DND-41 (cell line): ENCODE data around the gene RNF152.
"Not testable (repeated sequence)": the region's sequence is repeated elsewhere in the genome, so short reads cannot be mapped to it uniquely, and the experiment has no call there.

Source experiments
- ATAC-seq: fragments of 200-7000 bp; cut with Tn5 transposase; 3 replicates; pipeline ENCODE4 v1.9.1; 2021; ENCODE audit warnings: low read depth; ENCODE audit not compliant: insufficient read depth
- DNase-seq: peaks from one replicate; pipeline ENCODE4 v3.0.0-alpha.2; 2020
- H2AFZ ChIP-seq: 2 replicates; pipeline ENCODE4 v1.6.0; 2012; ENCODE audit warnings: low read depth, low read length
- H3K27ac ChIP-seq: 2 replicates; pipeline ENCODE4 v1.5.1; 2012; ENCODE audit warnings: low read length, inconsistent platforms
- H3K27me3 ChIP-seq: fragments of 200-600 bp; sonication (generic); 2 replicates; pipeline ENCODE4 v1.6.0; 2012; ENCODE audit warnings: low read length, mild to moderate bottlenecking, inconsistent platforms; ENCODE audit not compliant: insufficient read depth, poor library complexity
- H3K36me3 ChIP-seq: 2 replicates; pipeline ENCODE4 v1.5.1; 2012; ENCODE audit warnings: low read length, inconsistent platforms; ENCODE audit not compliant: insufficient read depth
- H3K4me1 ChIP-seq: 2 replicates; pipeline ENCODE4 v1.5.1; 2012; ENCODE audit warnings: mild to moderate bottlenecking, low read length; ENCODE audit not compliant: insufficient read depth
- H3K4me2 ChIP-seq: 2 replicates; pipeline ENCODE4 v1.6.0; 2012; ENCODE audit warnings: mild to moderate bottlenecking, moderate library complexity, low read length, inconsistent platforms; ENCODE audit not compliant: insufficient read depth
- H3K4me3 ChIP-seq, 2 experiments: fragments of 200-600 bp in 1 of 2; shearing (Covaris generic) in 1 of 2; 2 replicates each; pipeline ENCODE4 v1.5.1; 2012 to 2016; ENCODE audit warnings: inconsistent platforms in 2 of 2, low read length in 2 of 2, mild to moderate bottlenecking in 2 of 2, low read depth in 1 of 2, moderate library complexity in 1 of 2
- H3K79me2 ChIP-seq: 2 replicates; pipeline ENCODE4 v1.6.0; 2012; ENCODE audit warnings: low read length, inconsistent platforms; ENCODE audit not compliant: insufficient read depth
- H3K9ac ChIP-seq: 2 replicates; pipeline ENCODE4 v1.6.0; 2012; ENCODE audit warnings: low read depth, mild to moderate bottlenecking, inconsistent platforms, low read length, moderate library complexity
- H3K9me3 ChIP-seq: 2 replicates; pipeline ENCODE4 v1.5.1; 2012; ENCODE audit warnings: low read length, moderate library complexity, mild to moderate bottlenecking, inconsistent platforms; ENCODE audit not compliant: insufficient read depth, severe bottlenecking
- H4K20me1 ChIP-seq: 2 replicates; pipeline ENCODE4 v1.6.0; 2012; ENCODE audit warnings: low read length; ENCODE audit not compliant: insufficient read depth
- EZH2 ChIP-seq: IDR thresholded peaks from 3 replicates; pipeline ENCODE4 v1.6.1; 2012; ENCODE audit warnings: borderline replicate concordance, low read depth, mild to moderate bottlenecking, moderate library complexity, low read length, inconsistent platforms; ENCODE audit not compliant: severe bottlenecking
- TF ChIP-seq, protein P1 (sequence below): IDR thresholded peaks from 2 replicates; pipeline ENCODE4 v1.5.1; 2012; ENCODE audit warnings: borderline replicate concordance, low read length, moderate library complexity, mild to moderate bottlenecking; ENCODE audit not compliant: poor library complexity, severe bottlenecking; ENCODE audit errors: extremely low read depth

RNF152 gene

DNA sequence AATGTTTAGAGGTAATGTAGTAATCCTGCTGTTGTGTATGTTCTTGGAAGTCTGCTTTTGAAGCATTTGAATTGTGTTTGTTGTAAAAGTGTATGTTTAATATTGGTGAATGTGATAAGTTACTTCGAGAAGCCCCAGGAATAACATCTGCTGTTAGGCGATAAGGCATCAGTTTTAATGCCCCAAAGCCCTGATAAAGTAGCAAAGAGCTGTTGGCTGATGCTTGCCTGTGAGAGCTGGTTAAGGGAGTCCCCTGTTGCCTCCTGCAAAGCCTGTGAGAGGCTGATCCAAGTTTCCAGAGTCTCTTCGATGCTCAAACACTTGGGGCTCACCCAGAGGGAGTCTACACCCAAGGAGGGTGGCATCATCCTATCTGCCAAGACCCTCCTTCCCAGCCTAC lies 110.3 kb downstream of the RNF152 start:
- H3K9ac ChIP-seq: no peak overlapping the region
- ATAC-seq: no peak
- no peaks in the 10 kb centered on the region for H3K79me2 ChIP-seq
- no peak overlapping the region for H3K4me2 ChIP-seq
- no peak overlapping the region for H3K4me3 ChIP-seq
- no peak overlapping the region for H3K27ac ChIP-seq
- H2AFZ ChIP-seq: no peak overlapping the region
- no peaks in the 10 kb centered on the region for H3K27me3 ChIP-seq
- H3K9me3 ChIP-seq: no peaks in the 10 kb centered on the region
- no peak for TF ChIP-seq EZH2
- TF ChIP-seq, protein P1, sequence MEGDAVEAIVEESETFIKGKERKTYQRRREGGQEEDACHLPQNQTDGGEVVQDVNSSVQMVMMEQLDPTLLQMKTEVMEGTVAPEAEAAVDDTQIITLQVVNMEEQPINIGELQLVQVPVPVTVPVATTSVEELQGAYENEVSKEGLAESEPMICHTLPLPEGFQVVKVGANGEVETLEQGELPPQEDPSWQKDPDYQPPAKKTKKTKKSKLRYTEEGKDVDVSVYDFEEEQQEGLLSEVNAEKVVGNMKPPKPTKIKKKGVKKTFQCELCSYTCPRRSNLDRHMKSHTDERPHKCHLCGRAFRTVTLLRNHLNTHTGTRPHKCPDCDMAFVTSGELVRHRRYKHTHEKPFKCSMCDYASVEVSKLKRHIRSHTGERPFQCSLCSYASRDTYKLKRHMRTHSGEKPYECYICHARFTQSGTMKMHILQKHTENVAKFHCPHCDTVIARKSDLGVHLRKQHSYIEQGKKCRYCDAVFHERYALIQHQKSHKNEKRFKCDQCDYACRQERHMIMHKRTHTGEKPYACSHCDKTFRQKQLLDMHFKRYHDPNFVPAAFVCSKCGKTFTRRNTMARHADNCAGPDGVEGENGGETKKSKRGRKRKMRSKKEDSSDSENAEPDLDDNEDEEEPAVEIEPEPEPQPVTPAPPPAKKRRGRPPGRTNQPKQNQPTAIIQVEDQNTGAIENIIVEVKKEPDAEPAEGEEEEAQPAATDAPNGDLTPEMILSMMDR: no peak
- H3K36me3 ChIP-seq: no peaks in the 10 kb centered on the region
- peaks cover 3% of the 10 kb centered on the region; the same call in 1 of the 2 replicates for H3K4me1 ChIP-seq
- H4K20me1 ChIP-seq: no peaks in the 10 kb centered on the region
- DNase-seq: no peak

DNA sequence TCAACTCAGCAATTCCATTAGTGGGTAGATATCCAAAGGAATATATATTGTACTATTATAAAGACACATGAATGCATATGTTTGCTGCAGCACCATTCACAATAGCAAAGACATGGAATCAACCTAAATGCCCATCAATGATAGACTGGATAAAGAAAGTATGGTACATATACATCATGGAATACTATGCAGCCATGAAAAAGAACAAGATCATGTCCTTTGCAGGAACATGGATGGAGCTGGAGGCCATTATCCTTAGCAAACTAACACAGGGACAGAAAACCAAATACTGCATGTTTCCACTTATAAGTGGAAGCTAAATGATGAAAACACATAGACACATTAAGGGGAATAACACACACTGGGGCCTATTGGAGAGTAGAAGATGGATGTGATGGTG lies 116.6 kb downstream of the RNF152 start:
- not testable (repeated sequence) for H3K9ac ChIP-seq, ATAC-seq, H2AFZ ChIP-seq, H3K4me2 ChIP-seq, H3K4me1 ChIP-seq, H3K9me3 ChIP-seq, H4K20me1 ChIP-seq, H3K79me2 ChIP-seq, DNase-seq, H3K36me3 ChIP-seq, H3K27me3 ChIP-seq, H3K4me3 ChIP-seq, H3K27ac ChIP-seq

DNA sequence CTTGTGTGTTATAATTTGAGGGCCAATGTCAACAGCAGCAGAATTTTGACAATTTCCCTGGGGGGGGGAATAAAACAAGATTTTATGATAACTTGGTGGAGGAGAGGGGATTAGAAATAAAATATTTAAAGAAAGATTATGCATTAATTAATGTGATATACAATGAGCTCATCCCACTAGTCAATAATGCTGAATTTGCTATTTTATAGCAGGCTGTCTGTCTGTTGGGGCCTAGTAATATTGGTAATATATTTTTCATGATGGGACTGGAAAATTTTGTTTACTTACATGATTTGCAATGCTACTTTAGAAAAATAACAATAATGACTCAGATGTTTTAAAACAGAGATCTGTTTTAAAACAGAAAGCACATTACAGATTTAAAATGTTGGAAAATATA lies 118.0 kb downstream of the RNF152 start:
- H3K36me3 ChIP-seq: no peaks in the 10 kb centered on the region
- no peak overlapping the region for H2AFZ ChIP-seq
- no peaks in the 10 kb centered on the region for H3K79me2 ChIP-seq
- peaks cover 2% of the 10 kb centered on the region for H3K9me3 ChIP-seq
- no peak overlapping the region for H3K4me2 ChIP-seq
- no peak for TF ChIP-seq EZH2
- TF ChIP-seq, protein P1: no peak
- H3K27ac ChIP-seq: no peak overlapping the region
- DNase-seq (no peak), ATAC-seq (no peak)
- H3K27me3 ChIP-seq: no peaks in the 10 kb centered on the region
- H4K20me1 ChIP-seq: no peaks in the 10 kb centered on the region
- H3K4me3 ChIP-seq: no peak overlapping the region
- no peaks in the 10 kb centered on the region for H3K4me1 ChIP-seq
- no peak overlapping the region for H3K9ac ChIP-seq

DNA sequence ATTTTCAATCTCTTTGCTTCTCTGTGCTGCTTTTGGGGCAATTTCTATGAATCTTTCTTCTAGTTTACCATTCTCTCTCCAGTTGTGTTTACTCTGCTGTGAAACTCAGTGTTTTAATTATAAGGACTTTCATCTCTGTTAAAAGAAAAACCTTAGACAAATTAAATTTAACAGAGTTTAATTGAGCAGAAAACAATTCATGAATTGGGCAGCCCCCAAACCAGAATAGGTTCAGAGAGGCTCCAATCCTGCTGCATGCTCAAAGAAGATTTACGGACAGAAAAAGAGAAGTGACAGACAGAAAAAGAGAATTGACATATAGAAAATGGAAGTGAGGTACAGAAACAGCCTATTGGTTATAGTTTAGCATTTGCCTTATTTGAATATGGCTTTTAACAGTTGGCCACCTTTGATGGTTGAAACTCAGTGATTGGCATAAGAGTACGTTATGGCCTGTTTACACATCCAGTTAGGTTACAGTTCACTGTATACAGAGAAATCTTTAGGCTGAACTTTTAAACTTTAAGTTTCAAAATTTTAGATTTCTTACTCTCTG lies 120.4 kb downstream of the RNF152 start:
- TF ChIP-seq EZH2: no peak
- TF ChIP-seq, protein P1: no peak
- Histone ChIP-seq H3K36me3 (no peaks in the 10 kb centered on the region), H2AFZ (no peak overlapping the region), H3K27ac (no peak overlapping the region), H3K4me1 (no peaks in the 10 kb centered on the region), H3K79me2 (no peaks in the 10 kb centered on the region), H3K4me3 (no peak overlapping the region), H4K20me1 (no peaks in the 10 kb centered on the region), H3K9me3 (peaks cover 2% of the 10 kb centered on the region), H3K4me2 (no peak overlapping the region), H3K27me3 (no peaks in the 10 kb centered on the region), H3K9ac (no peak overlapping the region)
- ATAC-seq (no peak), DNase-seq (no peak)
